Iris pigment epithelial cell (primary cell): ENCODE results near the gene LRRK1.

Experiments
- DNase-seq: peaks from one replicate; pipeline ENCODE4 v3.0.0-alpha.2; 2011; ENCODE audit warnings: low read depth

LRRK1 gene

DNA sequence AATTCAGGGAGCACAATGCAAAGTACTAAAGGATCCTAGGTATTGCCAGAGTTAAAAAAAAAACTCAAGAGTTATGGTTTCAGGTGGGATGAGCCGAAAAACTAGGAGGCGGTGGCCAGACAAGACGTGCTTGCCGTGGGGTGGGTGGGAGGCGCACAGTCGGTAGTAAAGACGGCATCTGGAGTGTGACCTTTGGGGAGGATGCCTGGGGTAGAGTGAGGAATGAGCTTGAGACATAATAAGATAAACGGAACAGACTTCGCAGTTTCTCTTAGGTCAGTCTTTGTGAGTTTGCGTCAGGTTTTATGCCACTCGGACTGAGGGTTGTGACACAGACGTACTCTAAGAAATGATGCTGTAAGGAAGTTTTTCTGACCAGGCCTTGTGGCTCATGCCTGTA, 139.6 kb downstream of the LRRK1 start:
- no peak for DNase-seq

DNA sequence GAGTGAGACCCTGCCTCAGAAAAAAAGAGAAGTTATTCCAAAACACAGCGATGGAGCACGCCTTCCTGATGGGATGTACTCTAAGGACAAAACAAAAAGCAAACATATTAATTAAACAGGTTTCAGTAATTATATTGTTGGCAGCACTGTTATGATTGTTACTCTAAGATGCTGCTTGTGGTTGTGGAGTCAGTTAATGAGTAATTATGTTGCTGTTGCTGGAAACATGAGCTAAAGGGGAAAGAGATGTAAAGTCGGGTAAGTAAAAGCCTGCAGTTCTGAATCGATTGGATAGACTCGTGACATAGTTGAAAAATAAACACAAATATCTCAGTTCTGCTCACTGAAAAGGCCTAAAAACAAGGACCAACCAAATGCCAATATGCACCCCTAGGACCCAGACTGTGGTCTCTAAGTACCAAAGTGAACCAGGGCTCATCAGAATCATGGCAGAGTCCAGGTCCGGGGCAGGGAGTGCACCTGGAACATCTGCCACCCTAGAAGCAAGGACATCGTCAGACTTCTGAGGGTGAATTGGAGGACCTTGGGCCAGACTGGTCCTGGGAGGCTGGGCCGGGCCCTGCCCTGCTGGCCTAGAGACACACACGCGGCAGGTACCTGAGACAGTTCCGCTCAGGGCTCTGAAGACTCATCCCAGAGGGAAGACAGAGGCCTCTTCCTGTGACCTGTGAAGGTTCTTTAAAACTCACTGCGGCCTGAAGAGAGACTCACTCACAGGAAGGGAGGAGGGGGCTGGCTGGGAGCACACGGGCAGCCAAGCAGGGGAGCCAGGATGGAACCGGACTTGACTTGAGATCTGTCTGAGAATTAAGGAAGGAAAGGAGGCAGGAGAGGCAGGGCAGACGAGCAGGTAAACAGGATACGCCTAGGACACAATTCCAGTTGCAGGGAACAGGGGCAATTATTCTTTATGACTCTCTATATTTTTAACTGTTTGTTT, 140.5 kb downstream of the LRRK1 start:
- DNase-seq, result no peak

DNA sequence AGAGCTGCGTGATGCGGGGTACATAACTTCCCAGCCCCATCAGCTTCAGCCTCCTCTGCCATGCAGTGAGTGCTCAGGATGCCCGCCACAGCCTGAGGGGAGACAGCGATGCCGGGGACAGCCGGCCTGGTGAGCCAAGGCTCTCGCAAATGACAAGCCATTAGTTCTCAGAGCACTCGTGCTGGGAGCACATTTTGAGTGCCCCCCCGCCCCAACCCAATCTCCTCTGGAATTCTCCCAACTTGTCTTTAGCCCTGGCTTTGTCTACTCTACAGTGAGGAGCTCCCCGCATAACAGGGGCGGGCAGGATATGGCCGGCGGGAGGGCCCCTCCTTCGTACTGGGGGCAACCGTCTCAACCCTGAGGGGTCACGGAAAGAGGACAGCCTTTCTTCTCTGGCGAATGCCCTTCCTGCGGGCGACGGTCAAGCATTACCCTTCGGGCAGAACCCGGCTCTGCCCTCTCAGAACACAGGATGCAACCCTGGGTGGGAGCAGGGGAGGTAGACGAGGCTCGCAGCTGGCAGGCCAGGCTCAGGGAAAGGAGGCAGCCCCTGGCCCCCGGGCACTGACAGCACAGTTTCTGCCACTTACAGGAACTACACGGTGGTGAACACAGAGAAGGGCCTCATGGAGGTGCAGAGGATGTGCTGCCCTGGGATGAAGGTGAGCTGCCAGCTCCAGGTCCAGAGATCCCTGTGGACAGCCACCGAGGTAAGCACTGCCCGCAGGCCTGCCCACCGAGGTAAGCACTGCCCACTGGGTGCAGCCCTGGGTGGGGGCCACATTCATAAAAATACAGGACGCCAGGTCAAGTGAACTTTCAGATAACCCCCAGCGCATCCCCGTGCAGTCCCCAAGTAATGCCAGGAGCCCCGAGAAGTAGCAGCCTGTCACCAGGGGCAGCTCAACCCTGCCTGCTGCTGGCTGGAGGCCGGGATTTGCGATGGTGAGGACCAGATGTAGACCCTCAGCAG, 141.7 kb downstream of the LRRK1 start:
- DNase-seq, result no peak

DNA sequence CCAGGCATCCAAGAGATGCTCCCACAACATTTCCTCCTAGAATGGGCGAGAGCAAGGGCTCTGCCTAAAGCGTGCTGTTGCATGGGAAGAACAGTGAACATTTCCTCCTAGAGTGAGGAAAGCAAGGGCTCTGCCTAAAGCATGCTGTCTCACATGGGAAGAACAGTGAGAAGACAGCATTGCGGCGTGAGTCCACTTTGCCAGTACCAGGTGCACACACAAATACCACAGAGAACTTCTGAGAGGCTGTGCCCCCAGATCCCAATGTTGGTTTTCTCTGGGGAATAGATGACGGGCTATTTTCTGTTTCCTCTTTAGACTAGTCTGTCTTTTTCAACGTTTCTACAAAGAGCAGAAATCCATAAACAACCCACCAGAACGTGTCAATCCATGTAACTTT, 142.9 kb downstream of the LRRK1 start:
- DNase-seq, result no peak

DNA sequence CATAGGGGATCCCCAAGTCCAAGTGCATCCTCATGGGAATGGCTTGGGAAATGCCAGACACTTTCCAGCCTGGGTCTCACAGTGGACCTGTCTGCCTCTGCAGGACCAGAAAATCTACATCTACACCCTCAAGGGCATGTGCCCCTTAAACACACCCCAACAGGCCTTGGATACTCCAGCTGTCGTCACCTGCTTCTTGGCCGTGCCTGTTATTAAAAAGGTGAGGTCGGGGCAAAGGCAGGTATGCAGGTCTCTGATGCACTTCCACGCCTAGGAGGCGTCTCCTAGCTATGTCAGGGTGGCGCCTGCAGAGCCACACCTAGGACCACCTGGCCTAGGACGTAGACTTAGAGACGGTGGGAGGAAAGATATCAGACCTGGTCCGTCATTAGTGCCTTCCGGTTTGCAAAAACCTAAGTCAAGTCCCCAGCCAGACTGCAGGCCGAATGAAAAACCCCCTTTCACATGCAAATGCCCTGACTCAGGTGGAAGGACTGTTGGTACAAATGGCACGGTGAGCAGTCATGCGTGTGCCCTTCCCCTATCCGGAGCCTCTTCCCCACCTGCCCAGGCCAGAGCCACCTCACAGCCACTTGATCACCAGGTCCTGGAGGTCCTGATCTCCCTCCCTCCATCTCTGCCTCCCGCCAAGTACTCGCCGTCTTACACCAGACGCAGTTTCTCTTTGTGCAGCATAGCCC, 143.5 kb downstream of the LRRK1 start:
- DNase-seq, result no peak

DNA sequence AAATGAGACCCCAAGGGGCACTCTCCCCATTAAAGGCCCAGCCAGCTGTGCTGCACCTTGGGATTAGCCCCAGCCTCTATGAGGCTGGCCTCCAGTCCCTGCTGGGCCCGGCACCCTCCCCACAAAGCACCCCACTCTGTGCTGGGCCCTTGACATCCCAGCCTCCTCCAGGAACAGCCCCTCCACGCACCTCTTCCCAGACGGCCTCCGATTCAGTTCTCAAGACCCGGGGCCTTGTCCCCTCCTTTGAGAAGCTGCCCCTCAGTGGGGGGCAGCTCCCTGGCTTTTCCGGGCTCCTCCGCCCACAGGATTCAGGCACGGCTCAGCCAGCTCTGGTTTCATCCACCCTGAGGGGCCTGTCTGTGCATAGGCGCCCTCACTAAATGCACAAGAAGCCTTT, 144.1 kb downstream of the LRRK1 start:
- no peak for DNase-seq

DNA sequence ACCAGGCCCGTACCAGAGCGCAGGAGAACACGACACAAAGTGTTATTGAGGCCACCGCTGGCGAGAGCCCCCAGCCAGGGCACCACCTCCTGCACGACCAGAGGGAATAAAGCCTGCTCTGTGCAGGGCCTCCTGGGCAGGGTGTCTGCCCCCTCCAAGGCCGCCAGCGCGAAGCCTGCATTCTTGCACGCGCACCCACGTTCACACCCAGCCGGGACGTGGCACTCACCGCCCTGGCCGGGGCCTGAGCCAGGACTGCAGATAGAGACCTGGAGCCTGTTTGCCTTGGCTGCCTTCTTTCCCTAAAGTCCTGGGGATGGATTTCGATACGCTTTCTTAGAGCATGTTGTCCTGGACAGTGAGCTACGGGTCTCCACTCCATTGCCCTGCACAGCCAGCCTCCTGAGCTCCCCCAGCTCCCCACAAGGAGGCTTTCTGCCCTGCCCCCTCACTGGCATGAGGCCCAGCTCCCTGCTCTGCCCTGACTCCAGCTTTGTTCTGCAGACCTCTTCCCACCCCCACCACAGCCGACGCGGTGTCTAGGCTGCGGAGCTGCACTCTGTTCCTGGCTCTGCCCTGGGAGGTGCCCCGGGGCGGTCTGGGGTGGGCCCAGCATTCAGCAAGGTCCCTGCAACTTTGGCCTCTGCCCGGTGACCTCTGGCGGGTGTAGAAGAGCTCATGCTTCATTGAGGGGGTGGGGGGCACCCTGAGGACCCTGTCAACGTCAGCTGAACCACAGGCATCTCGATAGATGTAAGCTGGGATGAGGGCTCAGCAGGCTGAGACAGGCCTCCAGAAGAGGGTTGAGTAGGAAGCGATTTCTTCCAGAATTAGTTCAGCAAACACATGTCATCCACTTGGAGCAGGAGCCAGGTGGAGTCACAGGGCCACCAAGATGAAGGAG, 145.0 kb downstream of the LRRK1 start:
- DNase-seq, result no peak

DNA sequence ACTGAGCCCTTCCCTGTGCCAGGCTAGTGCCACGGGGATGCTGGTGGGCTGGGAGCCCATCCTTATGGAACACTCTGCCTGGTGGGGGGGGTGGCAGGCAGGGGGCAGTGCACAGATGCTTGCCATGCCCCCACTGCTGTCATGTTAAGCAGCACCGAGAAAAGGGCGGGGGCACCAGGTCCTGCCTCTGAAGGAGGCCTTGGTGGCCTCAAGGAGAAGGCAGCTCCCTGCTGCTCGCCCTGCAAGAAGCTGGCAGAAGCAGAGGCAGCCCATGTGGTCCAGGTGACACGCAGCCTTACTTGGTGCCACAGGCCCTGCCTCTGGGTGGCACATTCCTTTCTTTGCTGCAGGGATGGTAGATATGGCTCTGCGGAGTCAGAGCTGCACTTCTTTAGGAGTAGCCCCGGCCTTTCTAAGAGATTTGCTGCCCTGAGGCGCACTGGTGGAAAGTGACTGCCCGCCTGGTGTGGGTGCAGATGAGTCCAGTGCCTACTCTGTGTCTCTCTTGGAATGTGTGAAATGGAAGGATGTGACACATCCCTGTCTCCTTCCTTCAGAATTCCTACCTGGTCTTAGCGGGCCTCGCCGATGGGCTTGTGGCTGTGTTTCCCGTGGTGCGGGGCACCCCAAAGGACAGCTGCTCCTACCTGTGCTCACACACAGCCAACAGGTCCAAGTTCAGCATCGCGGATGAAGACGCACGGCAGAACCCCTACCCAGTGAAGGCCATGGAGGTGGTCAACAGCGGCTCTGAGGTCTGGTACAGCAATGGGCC, 145.8 kb downstream of the LRRK1 start:
- no peak for DNase-seq

DNA sequence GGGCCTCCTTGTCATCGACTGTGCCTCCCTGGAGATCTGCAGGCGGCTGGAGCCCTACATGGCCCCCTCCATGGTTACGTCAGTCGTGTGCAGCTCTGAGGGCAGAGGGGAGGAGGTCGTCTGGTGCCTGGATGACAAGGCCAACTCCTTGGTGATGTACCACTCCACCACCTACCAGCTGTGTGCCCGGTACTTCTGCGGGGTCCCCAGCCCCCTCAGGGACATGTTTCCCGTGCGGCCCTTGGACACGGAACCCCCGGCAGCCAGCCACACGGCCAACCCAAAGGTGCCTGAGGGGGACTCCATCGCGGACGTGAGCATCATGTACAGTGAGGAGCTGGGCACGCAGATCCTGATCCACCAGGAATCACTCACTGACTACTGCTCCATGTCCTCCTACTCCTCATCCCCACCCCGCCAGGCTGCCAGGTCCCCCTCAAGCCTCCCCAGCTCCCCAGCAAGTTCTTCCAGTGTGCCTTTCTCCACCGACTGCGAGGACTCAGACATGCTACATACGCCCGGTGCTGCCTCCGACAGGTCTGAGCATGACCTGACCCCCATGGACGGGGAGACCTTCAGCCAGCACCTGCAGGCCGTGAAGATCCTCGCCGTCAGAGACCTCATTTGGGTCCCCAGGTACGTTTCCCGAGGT, 146.5 kb downstream of the LRRK1 start:
- DNase-seq, result no peak

DNA sequence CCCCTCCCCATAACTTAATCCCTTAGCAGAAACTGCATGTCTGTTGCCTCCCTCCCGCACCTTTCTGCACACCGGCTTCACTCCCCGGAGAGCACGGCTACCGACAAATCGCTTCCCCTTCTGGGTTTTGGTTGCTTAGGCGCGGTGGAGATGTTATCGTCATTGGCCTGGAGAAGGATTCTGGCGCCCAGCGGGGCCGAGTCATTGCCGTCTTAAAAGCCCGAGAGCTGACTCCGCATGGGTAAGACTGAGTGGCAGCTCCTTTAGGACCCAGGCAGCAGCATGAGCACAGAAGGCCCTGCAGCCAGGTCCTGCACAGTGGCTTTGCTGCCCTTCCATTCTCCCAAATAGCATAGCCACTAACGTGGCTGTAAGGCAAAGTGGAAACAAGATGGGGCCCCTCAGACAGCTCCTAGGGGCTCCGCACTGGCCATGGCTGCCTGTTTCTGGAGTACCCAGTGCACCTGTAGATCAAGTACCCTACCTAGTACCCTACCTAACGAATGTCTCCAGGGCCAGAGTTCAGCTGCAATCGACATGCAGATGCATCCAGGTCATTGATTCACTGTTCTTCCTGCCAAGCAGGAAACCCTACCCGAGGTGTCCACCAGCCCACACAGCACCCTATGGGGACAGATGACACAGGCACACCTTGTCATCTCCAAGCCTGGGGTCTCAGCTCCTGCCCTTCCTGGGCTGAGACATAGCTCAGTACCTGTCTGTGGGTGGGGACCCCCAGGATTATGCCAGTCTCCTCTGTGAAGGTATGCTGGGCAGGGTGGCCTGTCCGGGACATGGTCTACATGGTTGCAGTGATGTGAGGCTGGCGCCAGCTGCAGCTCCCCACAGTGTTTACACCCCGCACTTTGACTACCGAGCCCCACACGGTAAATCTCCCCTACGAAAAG, 147.6 kb downstream of the LRRK1 start:
- DNase-seq, result no peak

DNA sequence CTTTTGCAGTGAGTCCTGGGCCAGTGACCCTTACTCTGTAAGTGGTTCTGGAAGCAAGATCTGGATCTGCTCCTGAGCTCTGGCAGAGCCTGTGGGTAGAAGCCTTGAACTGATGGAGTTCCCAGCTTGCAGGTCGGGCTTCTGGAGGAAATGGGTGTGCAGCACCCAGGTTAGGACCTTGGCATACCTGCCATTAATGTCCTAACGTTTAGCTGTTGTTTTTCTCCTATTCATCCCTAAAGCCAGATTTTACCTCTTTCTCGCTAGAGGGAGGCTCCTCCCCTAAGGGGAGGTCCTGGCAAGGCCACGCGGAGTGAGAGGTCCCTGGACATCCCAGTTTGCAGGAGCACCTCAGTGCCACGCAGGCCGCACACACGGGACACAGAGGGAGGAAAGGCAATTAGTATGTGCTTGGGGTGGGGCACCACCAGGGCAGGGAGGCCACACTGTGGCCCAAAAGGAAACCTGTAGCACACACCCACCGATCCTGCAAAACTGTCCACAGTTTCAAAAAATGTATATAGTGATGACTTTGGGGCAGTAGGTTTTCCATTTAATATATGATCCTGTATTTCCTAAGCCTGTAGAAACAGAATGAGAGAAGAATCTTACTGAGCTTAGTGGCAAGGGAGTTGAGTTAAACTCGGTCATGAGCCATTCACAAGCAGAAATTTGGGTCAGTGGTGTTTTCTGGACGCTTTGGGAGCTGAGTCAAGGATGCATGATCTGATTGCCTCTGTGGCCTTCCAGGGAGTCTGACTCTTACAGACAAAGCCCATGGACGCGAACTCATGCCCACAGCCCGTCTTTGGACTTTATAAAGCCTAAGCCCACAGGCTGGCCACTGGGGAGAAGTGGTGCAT, 148.7 kb downstream of the LRRK1 start:
- no peak for DNase-seq

DNA sequence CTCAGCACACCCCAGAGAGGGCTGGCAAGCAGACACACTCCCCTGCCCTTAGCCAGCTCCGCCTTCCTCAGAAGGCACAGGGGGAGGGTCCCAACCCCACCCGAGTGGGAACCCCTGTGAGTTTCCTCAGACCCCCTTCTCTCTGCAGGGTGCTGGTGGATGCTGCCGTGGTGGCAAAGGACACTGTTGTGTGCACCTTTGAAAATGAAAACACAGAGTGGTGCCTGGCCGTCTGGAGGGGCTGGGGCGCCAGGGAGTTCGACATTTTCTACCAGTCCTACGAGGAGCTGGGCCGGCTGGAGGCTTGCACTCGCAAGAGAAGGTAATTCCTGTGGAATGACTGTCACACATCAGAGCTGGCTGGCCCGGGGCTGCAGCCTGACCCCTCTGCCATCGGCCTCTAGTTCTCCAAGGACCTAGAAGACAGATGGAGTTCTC, 149.4 kb downstream of the LRRK1 start:
- no peak for DNase-seq

DNA sequence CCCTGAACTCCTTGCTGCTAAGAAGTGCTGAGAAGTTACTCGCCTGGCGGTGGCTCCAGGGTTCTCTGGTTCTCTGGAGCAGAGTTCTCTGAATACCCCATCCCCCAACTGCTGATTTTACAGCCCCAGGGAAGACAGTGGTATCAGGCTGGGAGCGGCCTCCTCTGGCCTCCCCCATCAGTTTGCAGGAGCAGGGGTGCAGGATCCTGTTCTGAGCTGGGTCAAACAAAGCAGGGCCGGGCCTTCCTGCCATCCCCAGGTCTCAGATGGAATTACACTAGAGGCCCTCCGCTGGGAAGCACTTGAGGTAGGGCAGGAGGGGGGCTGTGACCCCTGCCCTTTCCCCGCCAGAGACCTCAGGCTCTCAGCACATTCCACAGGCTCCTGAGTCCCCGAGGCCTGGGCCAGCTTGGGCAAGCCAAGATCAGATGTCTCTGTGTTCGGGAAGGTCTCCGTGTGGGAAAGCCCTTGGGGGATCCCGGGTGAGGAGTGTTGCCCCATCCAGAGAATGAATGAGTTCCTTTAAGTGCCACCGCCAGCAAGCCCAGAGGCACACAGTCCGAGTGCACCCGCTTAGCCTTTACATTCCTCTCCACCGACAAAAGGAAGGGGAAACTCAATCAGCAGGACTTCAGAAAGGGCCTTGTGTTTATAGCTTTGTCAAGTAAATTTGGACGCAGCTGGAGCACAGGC, 149.9 kb downstream of the LRRK1 start:
- peak; percentile 74 for DNase-seq

DNA sequence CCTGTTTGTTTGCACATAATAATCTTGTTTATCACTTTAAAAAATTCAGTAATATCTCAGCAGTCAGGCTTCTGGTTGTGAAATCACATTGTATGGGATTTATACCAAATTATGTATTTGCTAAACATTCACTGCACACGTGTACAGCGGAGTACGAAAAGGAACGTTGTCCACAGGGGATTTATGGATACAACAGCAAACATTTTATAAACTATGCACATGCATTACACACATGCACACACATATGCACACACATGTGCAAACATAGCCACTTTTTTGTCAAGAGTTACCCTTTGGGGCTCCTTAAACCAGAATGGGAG, 150.5 kb downstream of the LRRK1 start:
- DNase-seq, result no peak

DNA sequence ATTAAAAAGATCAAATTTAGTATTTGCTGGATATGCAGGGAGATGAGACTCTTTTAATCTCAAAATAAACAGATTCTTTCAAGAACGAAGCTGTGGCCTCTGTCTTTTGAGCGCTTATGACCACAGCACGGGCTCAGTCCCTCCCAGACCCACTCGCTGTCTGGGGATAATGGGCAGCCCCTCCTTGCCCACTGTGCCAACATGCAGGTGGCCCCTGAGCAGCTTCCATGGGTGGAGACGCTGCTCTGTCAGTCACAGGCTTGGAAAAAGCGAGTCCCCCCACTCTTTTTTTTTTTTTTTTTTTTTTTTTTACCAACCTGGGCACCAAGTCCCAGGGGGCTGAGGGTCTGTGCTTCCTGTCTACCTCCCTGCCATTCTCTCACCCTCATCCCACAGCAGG, 150.9 kb downstream of the LRRK1 start:
- no peak for DNase-seq

DNA sequence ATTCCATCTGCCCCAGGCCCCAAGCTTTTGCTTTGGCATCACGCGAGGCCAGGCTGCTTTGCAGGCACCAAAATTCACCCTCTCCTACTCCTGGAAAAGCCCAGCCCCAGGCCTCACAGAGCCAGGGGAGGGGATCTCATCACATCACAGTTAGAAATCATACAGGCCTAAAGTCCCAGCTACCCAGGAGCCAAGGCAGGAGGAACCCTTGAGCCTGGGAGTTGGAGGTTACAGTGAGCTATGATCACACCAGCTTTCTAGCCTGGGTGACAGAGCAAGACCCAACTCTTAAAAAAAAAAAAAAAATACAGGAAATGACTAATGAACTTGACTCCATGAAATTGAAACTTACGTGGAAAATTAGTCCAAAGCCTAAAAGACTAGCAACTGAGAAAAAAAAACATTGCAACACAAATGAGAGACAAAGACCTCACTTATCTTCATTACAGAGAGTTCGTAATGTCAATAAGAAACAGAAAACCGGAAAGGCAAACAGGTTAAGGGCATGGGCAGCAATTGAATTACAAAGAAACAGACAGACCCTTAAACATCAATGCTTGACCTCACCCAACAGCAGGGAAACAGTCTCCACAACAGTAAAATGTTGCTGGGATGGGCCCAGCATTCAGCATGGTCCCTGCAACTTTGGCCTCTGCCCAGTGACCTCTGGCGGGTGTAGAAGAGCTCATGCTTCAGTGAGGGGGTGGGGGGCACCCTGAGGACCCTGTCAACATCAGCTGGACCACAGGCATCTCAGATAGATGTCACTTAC, 151.5 kb downstream of the LRRK1 start:
- DNase-seq, result peak; percentile 89
